ENCODE results near the gene DNPH1.

Gene DNPH1

GRCh38 chr6:43263314-43264178 is 34.3 kb upstream of the DNPH1 start:
- peak; percentile 29 for DNase-seq

- DNase-seq: no peak
Observed at GRCh38 chr6:43262780-43263313, 33.6 kb upstream of the DNPH1 start.

DNA sequence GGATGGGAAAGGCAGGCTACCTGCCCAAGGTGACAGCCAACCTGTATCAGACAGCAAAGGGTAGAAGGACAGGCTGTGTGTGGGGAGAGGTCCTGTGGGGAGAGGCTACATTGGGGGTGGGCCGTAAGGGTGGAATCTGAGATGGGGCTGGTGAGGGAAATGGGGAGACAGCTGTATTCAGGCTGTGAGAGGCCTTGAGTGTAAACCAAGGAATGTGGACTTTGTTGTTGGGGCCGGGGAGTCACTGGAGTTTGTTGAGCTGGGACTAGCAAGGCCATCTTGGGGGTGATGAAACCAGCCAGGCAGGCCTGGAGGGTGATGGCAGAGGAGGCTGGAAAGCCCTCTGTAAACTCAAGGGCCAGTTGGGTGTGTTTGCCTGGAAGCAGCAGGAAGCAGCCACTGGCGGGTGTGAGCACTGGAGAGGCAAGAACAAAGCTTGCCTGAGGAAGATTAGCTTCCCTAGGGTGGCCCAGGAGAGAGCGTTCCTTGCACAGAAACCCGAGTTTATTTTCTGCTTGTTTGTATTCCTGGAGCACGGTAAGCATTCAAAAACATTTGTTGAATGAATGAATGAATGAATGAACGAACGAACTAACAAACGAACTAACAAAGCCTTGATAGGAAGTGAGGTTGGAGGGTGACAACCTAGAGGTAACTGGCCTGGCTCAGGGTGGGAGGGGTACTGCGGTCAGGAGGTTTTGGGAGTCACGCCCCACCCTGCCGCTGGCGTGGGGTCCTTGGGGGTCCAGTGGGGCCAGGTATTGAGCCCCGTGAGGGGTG is 32.9 kb upstream of the DNPH1 start:
- no peak for DNase-seq

DNA sequence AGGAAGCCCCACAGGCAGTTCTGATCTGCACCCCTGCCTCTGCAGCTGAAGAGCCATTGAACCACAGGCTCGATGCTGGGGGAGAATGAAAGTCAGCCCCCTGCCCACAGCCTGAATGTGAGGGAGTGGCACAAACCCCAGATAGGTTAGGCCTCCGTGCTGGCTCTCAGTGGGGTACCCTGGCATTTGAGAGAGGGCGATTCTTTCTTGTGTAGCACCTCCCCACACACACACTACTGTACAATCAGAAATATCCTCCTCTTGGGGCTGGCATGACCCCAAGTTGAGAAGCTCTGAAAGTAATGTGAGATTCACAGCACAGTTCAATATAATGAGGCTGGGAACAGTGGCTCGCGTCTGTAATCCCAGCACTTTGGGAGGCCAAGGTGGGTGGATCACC is 31.9 kb upstream of the DNPH1 start:
- no peak for DNase-seq

DNA sequence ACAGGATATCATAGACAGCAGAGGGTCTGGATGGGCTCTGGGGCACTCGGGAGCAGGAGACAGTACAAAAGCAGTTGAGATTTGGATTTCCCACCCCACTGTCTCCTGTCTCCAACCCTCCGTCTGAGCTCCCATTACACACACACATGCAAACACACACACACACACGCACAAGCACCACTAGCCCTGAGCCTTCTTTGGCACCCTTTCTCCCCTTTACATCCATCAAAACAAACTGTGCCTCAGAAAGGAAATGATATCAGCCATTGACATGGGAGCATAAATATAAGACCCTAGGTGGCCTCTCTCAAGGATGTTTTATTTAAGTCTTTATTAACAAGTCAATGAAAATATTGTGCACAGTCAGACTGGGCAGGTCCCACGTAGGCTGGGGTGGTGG is 31.5 kb upstream of the DNPH1 start:
- DNase-seq: no peak

GRCh38 chr6:43258807-43259686 is 29.8 kb upstream of the DNPH1 start:
- DNase-seq: no peak

GRCh38 chr6:43258180-43258579 is 28.9 kb upstream of the DNPH1 start:
- DNase-seq: no peak

- no peak for DNase-seq
Observed at GRCh38 chr6:43257367-43258145, 28.3 kb upstream of the DNPH1 start.

DNA sequence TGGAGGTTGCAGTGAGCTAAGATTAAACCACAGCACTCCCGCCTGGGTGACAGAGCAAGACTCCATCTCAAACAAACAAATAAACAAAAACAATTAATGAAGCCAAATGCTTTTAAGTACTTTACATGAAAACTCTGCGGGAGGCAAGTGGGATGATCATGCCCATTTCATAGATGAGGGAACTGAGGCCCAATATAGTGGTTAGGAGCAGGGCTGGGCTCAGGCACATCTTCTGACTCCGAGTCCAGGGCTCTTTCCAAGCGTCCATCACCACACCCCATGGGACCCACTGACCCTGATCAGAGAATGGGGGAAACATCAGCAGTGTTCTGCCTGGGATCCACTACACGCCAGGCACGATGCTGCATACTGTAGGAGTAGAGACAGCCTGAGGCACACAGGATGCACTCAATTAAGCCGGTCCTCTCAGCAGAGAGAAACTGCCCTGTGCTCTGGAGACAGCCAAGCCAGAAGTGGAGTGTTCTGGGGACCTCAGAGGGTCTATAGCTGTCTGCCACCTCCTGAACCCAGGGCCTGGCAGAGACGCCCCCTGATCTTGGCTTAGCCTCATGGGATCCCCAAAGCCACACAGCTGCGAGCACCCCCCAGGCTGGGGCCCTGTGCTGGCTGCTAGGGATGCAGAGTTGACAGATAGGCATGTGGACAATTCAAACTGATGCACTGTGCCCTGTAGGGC is 27.5 kb upstream of the DNPH1 start:
- DNase-seq: no peak

DNA sequence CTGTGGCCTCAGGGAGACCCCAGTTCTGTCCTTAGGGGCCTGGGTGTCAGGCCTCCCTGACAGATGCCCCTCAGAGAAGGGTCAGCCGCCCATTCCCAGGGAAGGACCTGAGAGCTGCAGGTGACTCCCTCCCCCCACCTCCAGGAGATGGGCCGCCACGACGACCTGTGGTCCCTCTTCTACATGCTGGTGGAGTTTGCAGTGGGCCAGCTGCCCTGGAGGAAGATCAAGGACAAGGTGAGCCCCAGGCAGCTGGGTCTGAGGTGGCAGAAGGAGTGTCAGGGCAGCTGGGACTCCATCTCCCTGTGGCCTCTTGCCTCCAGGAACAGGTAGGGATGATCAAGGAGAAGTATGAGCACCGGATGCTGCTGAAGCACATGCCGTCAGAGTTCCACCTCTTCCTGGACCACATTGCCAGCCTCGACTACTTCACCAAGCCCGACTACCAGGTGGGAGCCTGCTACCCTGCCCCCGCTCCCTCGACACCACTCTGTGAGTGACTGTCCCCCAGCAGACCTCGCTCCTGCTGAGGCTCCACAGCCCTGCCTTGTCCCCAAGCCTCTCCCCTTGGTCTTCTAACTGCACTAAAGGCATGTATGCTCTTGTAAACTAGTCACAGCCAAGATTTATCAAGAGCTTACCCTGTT is 26.2 kb upstream of the DNPH1 start:
- DNase-seq: no peak

DNA sequence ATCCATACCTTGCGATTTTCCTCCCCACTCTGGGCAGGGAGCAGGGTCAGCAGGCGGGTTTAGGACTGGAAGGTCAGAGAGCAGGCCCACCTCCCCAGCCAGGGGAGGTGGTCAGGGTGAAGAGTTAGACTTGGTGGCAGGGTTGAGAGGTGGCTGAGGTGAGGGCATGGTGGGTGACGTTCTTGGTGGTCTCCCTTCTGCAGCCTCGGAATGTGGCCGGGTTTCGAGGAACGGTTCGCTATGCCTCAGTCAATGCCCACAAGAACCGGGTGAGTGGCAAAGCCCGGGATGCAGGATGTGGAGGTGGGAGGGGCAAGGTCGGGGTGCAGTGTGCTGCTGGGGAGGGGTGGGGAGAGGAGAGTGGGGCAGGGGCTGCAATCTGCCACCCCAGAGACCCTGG is 25.6 kb upstream of the DNPH1 start:
- no peak for DNase-seq

GRCh38 chr6:43254138-43254817 is 25.0 kb upstream of the DNPH1 start:
- DNase-seq: no peak

- no peak for DNase-seq
Observed at GRCh38 chr6:43253401-43253800, 24.1 kb upstream of the DNPH1 start.

GRCh38 chr6:43250992-43251373 is 21.7 kb upstream of the DNPH1 start:
- DNase-seq: no peak

GRCh38 chr6:43248791-43249190 is 19.5 kb upstream of the DNPH1 start:
- DNase-seq: no peak

- DNase-seq: no peak
Observed at GRCh38 chr6:43248101-43248500, 18.8 kb upstream of the DNPH1 start.

DNA sequence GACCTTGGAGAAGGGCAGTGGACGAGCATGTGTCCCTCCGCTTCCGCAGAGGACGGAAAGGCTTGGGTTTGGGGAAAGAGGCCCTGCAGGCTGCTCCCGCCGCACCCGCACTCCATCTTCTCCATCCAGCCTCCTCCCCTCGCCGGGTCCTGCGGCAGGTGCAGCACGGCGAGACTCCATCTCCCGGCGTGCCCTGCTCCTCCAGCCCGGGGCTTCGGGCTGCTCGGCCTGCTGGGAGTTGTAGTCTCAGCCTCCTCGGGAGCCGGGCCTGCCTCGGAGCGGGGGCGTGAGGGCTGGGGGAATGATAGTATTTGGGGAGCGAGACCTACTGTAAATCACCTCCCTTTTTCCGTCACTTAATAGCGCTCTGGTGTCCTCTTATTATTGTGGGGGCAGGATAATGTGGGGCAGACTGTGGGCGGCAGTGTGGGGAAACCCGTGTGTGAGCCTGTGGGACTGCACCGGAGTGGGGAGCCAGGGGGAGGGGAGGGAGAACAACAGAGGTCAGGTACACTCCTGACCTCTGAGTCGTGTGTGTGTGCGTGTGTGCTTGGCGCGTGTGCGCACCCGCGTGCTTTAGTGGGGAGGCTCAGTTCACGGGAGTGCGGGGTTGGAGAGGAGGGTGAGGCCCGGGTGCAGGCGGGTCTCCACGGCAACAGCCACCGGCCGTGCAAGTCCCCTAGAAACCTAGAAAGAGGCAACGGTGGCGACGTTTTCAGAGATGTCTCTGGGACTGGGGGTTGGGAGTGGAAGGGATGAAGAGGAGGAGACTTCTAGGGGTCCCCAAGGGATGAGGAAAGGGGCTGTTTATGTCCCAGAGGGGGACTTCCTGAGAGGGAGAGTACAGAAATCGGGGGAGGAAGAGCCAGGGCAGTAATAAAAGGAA is 18.1 kb upstream of the DNPH1 start:
- DNase-seq: no peak

- no peak for DNase-seq
Observed at GRCh38 chr6:43246301-43247113, 17.2 kb upstream of the DNPH1 start.

All from amniotic stem cell (primary cell).